ENCODE measurements around the gene RTN4RL2.
A peak's percentile ranks its signal among the peaks of the same experiment; 100 is the strongest.

RTN4RL2 gene

DNA sequence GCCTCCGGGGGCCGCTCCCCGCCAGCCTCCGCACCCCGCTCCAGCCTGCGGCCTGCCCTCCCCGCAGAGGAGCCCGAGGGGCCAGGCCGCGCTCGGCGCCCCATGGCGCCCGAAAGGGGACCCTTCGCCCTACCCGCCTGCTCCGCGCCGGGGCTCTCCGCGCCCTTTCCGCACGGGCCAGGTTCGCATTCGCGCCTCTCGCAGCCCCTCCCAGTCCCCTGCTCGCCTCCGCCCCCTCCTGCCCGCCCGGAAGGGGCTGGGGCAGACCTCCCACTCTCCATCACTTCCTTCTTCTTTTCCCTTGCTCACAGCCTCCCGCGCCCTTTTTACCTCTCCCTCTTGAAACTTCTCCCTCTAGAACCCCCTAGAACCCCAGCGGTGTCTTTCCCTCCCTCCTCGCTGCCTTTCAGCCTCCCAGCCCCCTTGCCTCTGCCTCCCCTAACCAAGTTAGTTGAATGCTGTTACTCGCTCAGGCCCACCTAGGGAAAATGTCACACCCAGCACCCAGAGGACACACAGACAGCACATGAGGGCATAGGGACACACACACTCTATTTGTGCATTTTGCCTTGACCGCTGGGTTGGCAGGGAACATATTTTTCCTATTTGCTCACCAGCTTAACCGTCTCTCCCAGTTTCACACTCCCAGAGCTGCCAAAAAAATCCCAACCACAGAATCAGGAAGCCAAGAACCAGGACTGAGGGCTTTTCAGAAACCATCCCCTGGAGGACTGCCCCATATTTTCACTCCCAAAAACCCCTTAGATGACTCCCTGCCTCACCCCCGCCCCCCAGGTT is 33.2 kb upstream of the RTN4RL2 start, which contains the start of gene SLC43A3:
Gene SLC43A3 (minus strand): TSS at position 193 of the 798 bp plus-strand sequence. CDS start 949 bp downstream, outside the sequence.
- peak within 1 kb of the TSS; percentile 51 for H3K27ac ChIP-seq
- TF ChIP-seq, protein P1, sequence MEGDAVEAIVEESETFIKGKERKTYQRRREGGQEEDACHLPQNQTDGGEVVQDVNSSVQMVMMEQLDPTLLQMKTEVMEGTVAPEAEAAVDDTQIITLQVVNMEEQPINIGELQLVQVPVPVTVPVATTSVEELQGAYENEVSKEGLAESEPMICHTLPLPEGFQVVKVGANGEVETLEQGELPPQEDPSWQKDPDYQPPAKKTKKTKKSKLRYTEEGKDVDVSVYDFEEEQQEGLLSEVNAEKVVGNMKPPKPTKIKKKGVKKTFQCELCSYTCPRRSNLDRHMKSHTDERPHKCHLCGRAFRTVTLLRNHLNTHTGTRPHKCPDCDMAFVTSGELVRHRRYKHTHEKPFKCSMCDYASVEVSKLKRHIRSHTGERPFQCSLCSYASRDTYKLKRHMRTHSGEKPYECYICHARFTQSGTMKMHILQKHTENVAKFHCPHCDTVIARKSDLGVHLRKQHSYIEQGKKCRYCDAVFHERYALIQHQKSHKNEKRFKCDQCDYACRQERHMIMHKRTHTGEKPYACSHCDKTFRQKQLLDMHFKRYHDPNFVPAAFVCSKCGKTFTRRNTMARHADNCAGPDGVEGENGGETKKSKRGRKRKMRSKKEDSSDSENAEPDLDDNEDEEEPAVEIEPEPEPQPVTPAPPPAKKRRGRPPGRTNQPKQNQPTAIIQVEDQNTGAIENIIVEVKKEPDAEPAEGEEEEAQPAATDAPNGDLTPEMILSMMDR (conservative IDR thresholded peaks at IDR 0.05), result no peak

DNA sequence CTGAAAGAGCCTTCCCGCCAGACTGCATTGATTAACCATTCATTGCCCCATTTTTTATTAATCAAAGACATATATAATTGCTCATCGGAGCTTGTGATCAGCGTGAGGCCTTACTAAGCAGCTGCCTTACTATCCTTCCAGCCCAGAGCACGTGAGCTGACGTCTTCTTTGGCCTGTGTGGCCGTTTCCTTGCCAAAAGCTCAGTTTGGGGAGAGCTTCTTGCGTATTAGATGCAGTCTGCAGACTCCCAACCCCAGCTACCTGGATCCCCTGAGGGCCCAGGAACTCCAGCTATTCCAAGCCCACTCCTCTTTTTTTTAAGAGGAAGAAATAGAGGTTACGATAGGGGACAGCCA is 32.6 kb upstream of the RTN4RL2 start:
- TF ChIP-seq, protein P1 (conservative IDR thresholded peaks at IDR 0.05), result no peak

DNA sequence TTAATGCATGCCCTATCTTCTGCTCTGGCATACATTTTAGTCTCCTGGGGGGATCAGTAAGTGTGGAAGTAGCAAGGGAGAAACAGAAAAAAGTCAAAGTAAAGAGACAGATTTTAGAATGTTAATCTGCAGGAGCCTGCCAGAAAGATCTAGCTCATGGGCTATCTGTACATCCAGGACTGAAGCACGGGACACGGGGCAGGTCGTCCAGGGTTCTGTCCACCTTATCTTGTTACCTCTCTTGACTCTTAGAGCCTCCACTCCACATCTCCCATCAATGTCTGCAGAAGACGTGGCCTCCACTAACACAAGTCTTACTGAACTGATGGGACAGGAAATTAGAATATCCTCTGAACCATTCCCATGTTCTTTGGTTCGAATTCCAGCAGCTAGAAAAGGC is 31.7 kb upstream of the RTN4RL2 start:
- TF ChIP-seq, protein P1 (conservative IDR thresholded peaks at IDR 0.05), result no peak
- no peak overlapping the region for H3K27ac ChIP-seq

More for the DNA sequence above, 32.6 kb upstream of the RTN4RL2 start:
- H3K27ac ChIP-seq, result peak overlapping the region; percentile 51

DNA sequence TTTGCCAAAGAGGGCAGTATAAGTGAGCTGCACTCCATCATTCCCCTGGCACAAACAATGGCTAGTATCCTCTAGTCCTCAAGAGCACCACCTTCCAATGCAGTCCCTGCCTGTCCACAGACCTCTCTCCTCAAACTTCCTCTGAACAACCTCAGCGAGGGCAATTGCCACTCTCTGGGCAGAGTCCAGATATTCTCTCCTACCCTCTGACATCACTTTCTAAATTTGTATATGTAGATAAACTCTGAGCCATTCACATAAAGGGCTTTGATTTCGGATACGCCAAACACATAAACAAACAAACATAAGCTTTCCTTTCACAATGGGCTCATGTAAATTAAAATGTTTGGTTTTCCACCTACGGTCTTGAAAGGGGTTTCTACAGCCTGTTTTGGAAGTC is 30.4 kb upstream of the RTN4RL2 start:
- TF ChIP-seq, protein P1 (conservative IDR thresholded peaks at IDR 0.05), result no peak
- no peak overlapping the region for H3K27ac ChIP-seq

DNA sequence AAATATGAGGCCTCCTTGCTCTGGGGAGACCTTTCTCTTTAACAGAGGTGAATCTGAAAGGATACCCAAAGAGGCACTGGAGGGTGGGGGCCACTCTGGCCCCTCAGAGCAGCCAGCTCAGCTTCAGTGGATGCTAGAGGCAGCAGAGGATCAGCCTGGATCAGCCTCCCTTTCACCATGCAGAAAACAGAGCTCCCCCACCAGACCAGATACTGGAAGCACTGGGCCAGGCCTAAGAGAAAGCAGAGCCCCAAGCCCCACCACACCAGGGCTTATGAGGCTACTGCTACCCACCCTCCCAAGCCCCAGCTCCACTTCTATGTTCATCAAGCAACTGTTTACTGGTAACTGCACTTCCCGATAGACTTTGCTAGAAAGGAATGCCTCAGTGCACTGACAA is 29.4 kb upstream of the RTN4RL2 start:
- no peak overlapping the region for H3K27ac ChIP-seq
- TF ChIP-seq, protein P1 (conservative IDR thresholded peaks at IDR 0.05), result no peak

DNA sequence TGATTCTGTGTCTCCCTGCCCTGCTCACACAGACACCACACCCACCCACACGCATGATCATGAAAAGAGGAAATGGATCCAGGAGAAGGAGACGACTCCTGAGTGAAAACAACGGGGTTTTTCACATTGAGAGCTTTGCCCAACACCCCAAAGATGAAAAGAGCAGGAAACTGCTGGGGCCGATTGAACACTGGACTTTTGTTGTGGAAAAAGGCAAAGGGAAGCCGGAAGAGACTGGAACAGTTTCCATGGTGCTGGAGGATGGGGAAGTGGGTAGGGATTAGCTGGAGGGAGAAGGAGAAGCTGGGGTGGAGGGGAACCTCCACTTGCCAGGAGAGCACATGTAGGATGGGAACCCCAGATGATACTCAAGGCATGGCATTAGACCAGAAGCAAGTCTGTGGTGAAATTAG is 28.2 kb upstream of the RTN4RL2 start:
- TF ChIP-seq, protein P1 (conservative IDR thresholded peaks at IDR 0.05), result no peak
- no peak overlapping the region for H3K27ac ChIP-seq

DNA sequence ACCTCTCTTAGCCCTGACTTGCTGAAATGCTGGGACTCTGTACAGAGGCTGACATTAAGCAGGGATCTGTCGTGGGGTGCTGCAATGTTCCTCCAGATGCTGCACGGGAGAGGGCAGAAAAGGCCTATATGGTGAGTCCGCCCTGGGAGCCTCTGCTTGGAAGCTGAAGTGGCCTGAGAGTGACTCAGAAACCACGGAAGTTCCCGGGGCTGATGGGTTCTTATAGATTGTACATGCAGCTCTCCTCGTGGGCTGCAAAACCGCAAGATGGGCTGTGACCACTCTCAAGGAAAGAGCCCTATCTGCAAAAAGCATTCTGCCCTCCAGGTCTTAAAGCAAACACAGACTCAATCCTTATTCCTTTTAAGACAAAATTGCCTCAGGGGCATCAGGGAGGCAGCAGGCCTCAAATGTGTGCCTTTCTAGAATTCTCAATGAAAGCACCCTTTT is 27.6 kb upstream of the RTN4RL2 start:
- H3K27ac ChIP-seq, result no peak overlapping the region

More for the DNA sequence above, 27.6 kb upstream of the RTN4RL2 start:
- TF ChIP-seq, protein P1 (conservative IDR thresholded peaks at IDR 0.05), result no peak
